ENCODE data around the gene ERI3. TPM values are rescaled to one million over a fixed set of nuclear protein-coding genes. Genes with fewer than 3 reads are reported as not detected.

The ERI3 gene
- polyA plus RNA-seq, 4 donors = 26.5 to 50.1 (median 31.0) TPM

Other genes with a start within 250 kb of the ERI3 start
- under 1 TPM in 1 of 4 donors, not detected in 3; 0.06 TPM for gene KLF17, start 236.4 kb downstream of the ERI3 start, polyA plus RNA-seq
- gene KLF18, start 213.6 kb downstream of the ERI3 start, polyA plus RNA-seq = not detected
- 10 to 100 TPM; 34.7 to 80.8 (median 58.0) TPM for gene DMAP1, start 141.8 kb downstream of the ERI3 start, polyA plus RNA-seq
- gene RNF220, start 50.0 kb upstream of the ERI3 start, polyA plus RNA-seq = 10 to 100 TPM; 52.6 to 86.1 (median 74.9) TPM

Measured in small intestine (tissue), 4 donors.